Stimulated activated naive B cell treated with anti-CD40 and anti-IgM and Interleukin-4, amounts not matched to agents 10 μg/mL and 1 μg/mL and 100 μg/mL, for 72 hours (primary cell): ENCODE results near the gene HACE1.
"Not testable (repeated sequence)": the region's sequence is repeated elsewhere in the genome, so short reads cannot be mapped to it uniquely, and the experiment has no call there.

Experiments used
- ATAC-seq, 2 donors: fragments of 150-1000 bp; cut with Tn5 transposase; replicated peaks; 2 replicates each; pipeline ENCODE4 v1.10.0; 2021; ENCODE audit warnings: moderate library complexity in 1 of 2
- DNase-seq: peaks from one replicate; pipeline ENCODE4 v3.0.0; 2021
- H3K27ac Mint-ChIP-seq: one replicate; pipeline ENCODE4 v1.8.0; 2022; ENCODE audit warnings: mild to moderate bottlenecking, mixed read lengths
- H3K27me3 Mint-ChIP-seq, 2 donors: one replicate each; pipeline ENCODE4 v1.8.0; 2022; ENCODE audit warnings: mixed read lengths in 2 of 2
- H3K36me3 Mint-ChIP-seq, 2 donors: one replicate each; pipeline ENCODE4 v1.8.0; 2022; ENCODE audit warnings: mixed read lengths in 2 of 2, mild to moderate bottlenecking in 1 of 2
- H3K4me1 Mint-ChIP-seq, 2 donors: one replicate each; pipeline ENCODE4 v1.8.0; 2022; ENCODE audit warnings: mixed read lengths in 2 of 2, mild to moderate bottlenecking in 1 of 2
- H3K4me3 Mint-ChIP-seq, 2 donors: one replicate each; pipeline ENCODE4 v1.8.0; 2022; ENCODE audit warnings: mild to moderate bottlenecking in 2 of 2, mixed read lengths in 2 of 2, moderate library complexity in 1 of 2
- H3K9me3 Mint-ChIP-seq, 2 donors: one replicate each; pipeline ENCODE4 v1.8.0; 2022; ENCODE audit warnings: mixed read lengths in 2 of 2, mild to moderate bottlenecking in 1 of 2

HACE1 gene

GRCh38 chr6:104796031-104796785, 63.5 kb downstream of the HACE1 start:
- Mint-ChIP-seq H3K4me1 (peaks cover 0 to 2% of the 10 kb centered on the region in 2 donors), H3K36me3 (peaks cover 16 to 17% of the 10 kb centered on the region in 2 donors), H3K4me3 (no peak overlapping the region), H3K27ac (no peak overlapping the region), H3K27me3 (no peaks in the 10 kb centered on the region), H3K9me3 (peaks cover 0 to 2% of the 10 kb centered on the region in 2 donors)
- ATAC-seq (no peak), DNase-seq (no peak)

DNA sequence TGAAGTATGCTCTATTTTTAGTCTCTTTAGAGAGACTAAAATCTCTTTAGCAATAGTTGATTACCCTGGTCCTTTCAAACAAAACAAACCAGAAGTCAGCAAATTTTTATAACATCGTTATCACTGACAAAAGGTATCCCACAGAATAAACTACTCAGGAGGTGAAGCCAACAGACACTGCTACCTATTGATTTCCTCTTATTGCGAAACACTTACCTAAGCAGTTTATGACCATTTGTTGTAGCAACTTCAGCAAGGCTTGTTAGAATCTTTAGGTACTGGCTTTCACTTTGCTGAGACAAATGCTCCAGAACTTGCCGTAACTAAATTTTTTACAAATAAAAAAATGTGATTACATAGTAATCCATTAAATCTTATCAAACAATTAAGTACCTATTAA, 64.4 kb downstream of the HACE1 start:
- H3K9me3 Mint-ChIP-seq, result no peaks in the 10 kb centered on the region
- peaks cover 8 to 9% of the 10 kb centered on the region in 2 donors for H3K36me3 Mint-ChIP-seq
- H3K27ac Mint-ChIP-seq, result no peak overlapping the region
- peaks cover 0 to 2% of the 10 kb centered on the region in 2 donors for H3K4me1 Mint-ChIP-seq
- ATAC-seq (no peak), DNase-seq (no peak)
- no peak overlapping the region for H3K4me3 Mint-ChIP-seq
- no peaks in the 10 kb centered on the region for H3K27me3 Mint-ChIP-seq

DNA sequence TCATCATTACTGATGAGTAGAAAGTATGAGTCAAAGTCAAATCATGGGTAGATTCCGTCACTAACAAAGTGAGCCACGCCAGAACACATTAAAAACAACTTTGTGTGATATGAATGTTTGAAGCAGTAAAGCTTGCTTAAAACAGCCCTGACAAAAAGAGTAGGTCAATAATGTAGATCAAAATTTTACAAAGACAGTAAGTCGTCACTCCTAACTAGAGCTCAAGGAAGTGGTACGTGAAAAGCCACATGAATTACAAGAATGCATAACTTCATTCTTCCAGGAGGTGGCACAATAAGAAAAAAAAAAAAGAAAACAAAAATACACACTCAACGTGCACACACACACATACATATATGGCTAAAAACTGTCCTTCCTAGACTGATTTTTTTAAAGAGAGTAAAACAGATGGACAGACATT, 69.9 kb downstream of the HACE1 start:
- H3K4me3 Mint-ChIP-seq, result no peak overlapping the region
- DNase-seq (no peak), ATAC-seq (peak in 1 of 2 donors; percentile 27)
- H3K4me1 Mint-ChIP-seq, result peaks cover 2 to 5% of the 10 kb centered on the region in 2 donors
- H3K36me3 Mint-ChIP-seq, result peaks cover 11 to 19% of the 10 kb centered on the region in 2 donors
- no peaks in the 10 kb centered on the region for H3K9me3 Mint-ChIP-seq
- H3K27ac Mint-ChIP-seq, result no peak overlapping the region
- no peaks in the 10 kb centered on the region for H3K27me3 Mint-ChIP-seq

GRCh38 chr6:104788400-104788799, 71.3 kb downstream of the HACE1 start:
- Mint-ChIP-seq H3K4me1 (peaks cover 2 to 5% of the 10 kb centered on the region in 2 donors), H3K27ac (no peak overlapping the region), H3K4me3 (no peak overlapping the region), H3K27me3 (no peaks in the 10 kb centered on the region), H3K36me3 (peaks cover 12 to 22% of the 10 kb centered on the region in 2 donors), H3K9me3 (no peaks in the 10 kb centered on the region)
- no peak for DNase-seq
- ATAC-seq, result no peak

GRCh38 chr6:104787305-104787704, 72.4 kb downstream of the HACE1 start:
- Mint-ChIP-seq H3K9me3 (no peaks in the 10 kb centered on the region), H3K27ac (no peak overlapping the region)

DNA sequence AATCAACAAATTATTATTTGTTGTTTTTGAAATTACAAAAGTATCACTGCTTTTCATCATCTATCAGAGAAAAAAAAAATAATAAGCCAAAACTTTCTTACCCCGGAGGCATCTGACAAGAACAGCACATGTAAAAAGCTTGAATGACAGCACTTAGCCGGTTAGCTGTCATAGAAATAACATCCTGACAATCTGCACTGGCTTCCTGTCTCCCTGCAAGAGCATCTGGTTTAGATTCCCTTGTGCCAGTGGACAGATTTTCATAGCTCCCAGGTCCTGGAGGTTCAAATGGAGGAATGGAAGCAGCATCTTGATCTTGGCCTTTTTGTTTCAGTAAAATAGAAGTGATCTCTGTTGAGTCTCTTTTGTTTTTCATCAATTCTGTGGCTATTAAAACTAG, 74.8 kb downstream of the HACE1 start:
- no peaks in the 10 kb centered on the region for H3K27me3 Mint-ChIP-seq
- no peaks in the 10 kb centered on the region for H3K9me3 Mint-ChIP-seq
- peaks cover 0 to 4% of the 10 kb centered on the region in 2 donors for H3K4me1 Mint-ChIP-seq
- no peak overlapping the region for H3K4me3 Mint-ChIP-seq
- peaks cover 21 to 35% of the 10 kb centered on the region in 2 donors for H3K36me3 Mint-ChIP-seq
- DNase-seq (no peak), ATAC-seq (no peak)
- H3K27ac Mint-ChIP-seq, result no peak overlapping the region

More at GRCh38 chr6:104787305-104787704, 72.4 kb downstream of the HACE1 start:
- no peaks in the 10 kb centered on the region for H3K27me3 Mint-ChIP-seq
- no peak for ATAC-seq
- peaks cover 13 to 19% of the 10 kb centered on the region in 2 donors for H3K36me3 Mint-ChIP-seq
- peaks cover 2 to 5% of the 10 kb centered on the region in 2 donors for H3K4me1 Mint-ChIP-seq
- no peak overlapping the region for H3K4me3 Mint-ChIP-seq
- DNase-seq, result no peak

DNA sequence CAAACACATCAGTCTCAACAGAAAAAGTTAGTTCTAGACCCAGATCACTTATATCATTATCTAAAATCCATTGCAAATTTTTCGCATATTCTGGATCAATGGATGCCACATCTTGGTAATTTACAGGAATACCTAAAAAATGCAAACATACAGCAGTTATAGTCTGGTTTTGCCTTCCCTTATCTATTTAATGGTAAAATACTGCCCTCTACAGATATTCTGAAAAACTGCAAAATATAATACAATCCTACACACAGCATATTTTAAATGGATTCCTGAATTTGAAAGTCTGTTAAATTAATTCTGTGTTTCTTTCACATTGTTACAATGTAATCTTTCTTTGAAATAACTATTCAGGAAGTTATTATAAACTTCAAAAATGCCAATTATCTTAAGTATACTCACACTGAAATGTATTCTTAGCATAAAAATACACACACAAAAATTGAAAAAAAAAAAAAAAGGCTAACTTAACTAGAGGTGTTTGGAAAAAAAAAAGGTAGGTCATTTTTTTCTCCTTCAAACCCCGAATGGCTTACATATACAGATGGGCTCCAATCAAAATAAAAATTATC, 88.4 kb downstream of the HACE1 start:
- Mint-ChIP-seq H3K4me1 (no peaks in the 10 kb centered on the region), H3K4me3 (no peak overlapping the region), H3K36me3 (peaks cover 2 to 10% of the 10 kb centered on the region in 2 donors), H3K27ac (no peak overlapping the region), H3K9me3 (no peaks in the 10 kb centered on the region), H3K27me3 (no peaks in the 10 kb centered on the region)
- DNase-seq, result no peak
- peak; percentile 61 for ATAC-seq

DNA sequence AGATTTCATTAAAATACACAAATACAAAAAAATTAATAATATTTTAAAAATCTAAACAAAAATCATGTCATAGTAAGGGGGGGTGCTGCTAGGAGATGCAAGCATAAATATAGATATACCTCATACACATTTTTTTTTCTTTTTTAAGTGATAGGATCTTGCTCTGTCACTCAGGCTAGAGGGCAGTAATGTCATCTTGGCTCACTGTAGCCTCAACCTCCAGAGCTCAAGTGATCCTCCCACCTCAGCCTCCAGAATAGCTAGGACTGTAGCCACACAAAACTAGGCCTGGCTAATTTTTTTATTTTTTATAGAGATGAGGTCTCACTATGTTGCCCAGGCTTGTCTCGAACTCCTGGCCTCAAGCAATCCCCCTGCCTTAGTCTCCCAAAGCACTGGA, 90.8 kb downstream of the HACE1 start:
- Mint-ChIP-seq H3K4me3 (no peak overlapping the region), H3K27ac (no peak overlapping the region), H3K27me3 (no peaks in the 10 kb centered on the region), H3K36me3 (peaks cover 4 to 15% of the 10 kb centered on the region in 2 donors), H3K4me1 (peaks cover 0 to 1% of the 10 kb centered on the region in 2 donors), H3K9me3 (no peaks in the 10 kb centered on the region)
- ATAC-seq (no peak), DNase-seq (no peak)

DNA sequence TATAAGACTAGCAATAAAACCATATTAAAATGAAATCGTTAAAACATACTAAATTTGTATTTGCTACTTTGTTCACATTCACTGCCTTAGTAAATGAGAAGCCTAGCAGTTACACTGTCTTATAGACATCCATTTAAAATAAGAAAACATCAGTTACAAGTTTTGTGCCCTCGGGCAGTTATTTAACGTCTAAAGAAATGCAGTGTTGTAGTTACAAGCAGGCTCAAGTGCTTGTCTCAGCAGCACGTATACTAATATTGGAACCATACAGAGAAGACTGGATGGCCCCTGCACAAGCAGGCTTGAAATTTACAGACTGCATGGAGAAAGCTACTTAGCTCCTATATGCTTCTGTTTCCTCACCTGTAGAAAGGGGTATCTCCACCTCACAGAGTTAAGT, 93.1 kb downstream of the HACE1 start:
- H3K27me3 Mint-ChIP-seq, result no peaks in the 10 kb centered on the region
- H3K9me3 Mint-ChIP-seq, result no peaks in the 10 kb centered on the region
- H3K36me3 Mint-ChIP-seq, result peaks cover 11 to 24% of the 10 kb centered on the region in 2 donors
- DNase-seq (no peak), ATAC-seq (no peak)
- H3K27ac Mint-ChIP-seq, result no peak overlapping the region
- no peak overlapping the region for H3K4me3 Mint-ChIP-seq
- H3K4me1 Mint-ChIP-seq, result peaks cover 0 to 1% of the 10 kb centered on the region in 2 donors

- no peak overlapping the region for H3K4me3 Mint-ChIP-seq
- H3K27me3 Mint-ChIP-seq, result no peaks in the 10 kb centered on the region
- DNase-seq (no peak), ATAC-seq (no peak)
- H3K4me1 Mint-ChIP-seq, result no peaks in the 10 kb centered on the region
- peaks cover 31% of the 10 kb centered on the region in 2 donors for H3K9me3 Mint-ChIP-seq
- H3K27ac Mint-ChIP-seq, result no peak overlapping the region
- peaks cover 56 to 73% of the 10 kb centered on the region in 2 donors for H3K36me3 Mint-ChIP-seq
These were observed 104.8 kb downstream of the HACE1 start for GRCh38 chr6:104754788-104755409.

DNA sequence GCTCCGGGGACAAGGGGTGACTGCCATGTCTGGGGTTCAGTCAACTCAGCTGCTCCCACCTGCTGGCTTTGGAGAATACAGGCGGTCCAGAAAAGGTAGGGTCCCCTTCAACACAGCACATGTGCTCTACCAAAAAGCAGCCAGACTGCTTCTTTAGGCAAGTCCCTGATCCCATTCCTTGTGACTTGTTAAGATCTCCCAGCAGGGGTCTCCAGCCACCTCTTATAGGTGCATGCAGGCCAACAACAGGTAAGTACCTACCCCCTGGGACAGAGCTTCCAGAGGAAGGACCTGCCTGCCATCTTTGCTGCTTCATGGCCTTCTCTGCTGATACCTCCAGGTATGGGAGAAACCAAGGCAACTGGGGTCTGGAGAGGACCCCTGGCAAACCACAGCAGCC, 106.5 kb downstream of the HACE1 start:
- Mint-ChIP-seq H3K27me3 (no peaks in the 10 kb centered on the region), H3K27ac (no peak overlapping the region), H3K36me3 (peaks cover 42 to 56% of the 10 kb centered on the region in 2 donors), H3K9me3 (peaks cover 28% of the 10 kb centered on the region in 2 donors), H3K4me3 (no peak overlapping the region), H3K4me1 (no peaks in the 10 kb centered on the region)
- no peak for DNase-seq
- ATAC-seq, result no peak

DNA sequence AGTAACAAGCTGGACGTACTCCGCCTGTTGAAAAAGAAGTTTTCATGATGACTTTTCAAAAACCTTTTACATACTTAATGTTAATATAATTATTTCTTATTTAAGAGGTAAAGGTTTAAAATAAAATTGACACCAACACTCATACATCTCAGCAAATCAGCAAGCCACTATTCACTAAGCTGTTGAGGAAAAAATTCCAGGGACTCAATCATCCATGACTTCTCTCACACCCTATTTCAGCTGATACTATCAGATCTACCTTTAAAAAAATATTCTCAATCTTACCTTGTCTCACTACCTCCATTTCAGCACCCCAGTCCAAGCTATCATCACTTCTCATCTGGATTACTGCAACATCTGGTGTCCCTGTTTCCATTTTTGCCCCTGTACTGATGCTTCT, 109.3 kb downstream of the HACE1 start:
- DNase-seq, result no peak
- H3K4me1 Mint-ChIP-seq, result no peaks in the 10 kb centered on the region
- no peak overlapping the region for H3K27ac Mint-ChIP-seq
- peaks cover 24 to 34% of the 10 kb centered on the region in 2 donors for H3K36me3 Mint-ChIP-seq
- ATAC-seq, result no peak
- H3K9me3 Mint-ChIP-seq, result peaks cover 14% of the 10 kb centered on the region in 2 donors
- no peaks in the 10 kb centered on the region for H3K27me3 Mint-ChIP-seq
- H3K4me3 Mint-ChIP-seq, result no peak overlapping the region

DNA sequence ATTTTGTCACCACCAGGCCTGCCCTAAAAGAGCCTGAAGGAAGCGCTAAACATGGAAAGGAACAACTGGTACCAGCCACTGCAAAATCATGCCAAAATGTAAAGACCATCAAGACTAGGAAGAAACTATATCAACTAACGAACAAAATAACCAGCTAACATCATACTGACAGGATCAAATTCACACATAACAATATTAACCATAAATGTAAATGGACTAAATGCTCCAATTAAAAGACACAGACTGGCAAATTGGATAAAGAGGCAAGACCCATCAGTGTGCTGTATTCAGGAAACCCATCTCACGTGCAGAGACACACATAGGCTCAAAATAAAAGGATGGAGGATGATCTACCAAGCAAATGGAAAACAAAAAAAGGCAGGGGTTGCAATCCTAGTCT, 120.6 kb downstream of the HACE1 start:
- not testable (repeated sequence) for ATAC-seq, H3K27me3 Mint-ChIP-seq, DNase-seq, H3K9me3 Mint-ChIP-seq, H3K27ac Mint-ChIP-seq, H3K4me1 Mint-ChIP-seq, H3K4me3 Mint-ChIP-seq
- H3K36me3 Mint-ChIP-seq, result peaks cover 5 to 20% of the 10 kb centered on the region in 2 donors

DNA sequence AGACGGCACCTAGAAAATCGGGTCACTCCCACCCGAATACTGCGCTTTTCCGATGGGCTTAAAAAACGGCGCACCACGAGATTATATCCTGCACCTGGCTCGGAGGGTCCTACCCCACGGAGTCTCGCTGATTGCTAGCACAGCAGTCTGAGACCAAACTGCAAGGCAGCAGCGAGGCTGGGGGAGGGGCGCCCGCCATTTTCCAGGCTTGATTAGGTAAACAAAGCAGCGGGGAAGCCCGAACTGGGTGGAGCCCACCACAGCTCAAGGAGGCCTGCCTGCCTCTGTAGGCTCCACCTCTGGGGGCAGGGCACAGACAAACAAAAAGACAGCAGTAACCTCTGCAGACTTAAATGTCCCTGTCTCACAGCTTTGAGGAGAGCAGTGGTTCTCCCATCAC, 122.2 kb downstream of the HACE1 start:
- H3K36me3 Mint-ChIP-seq, result peaks cover 4 to 16% of the 10 kb centered on the region in 2 donors
- not testable (repeated sequence) for H3K27ac Mint-ChIP-seq, ATAC-seq, DNase-seq, H3K9me3 Mint-ChIP-seq, H3K27me3 Mint-ChIP-seq, H3K4me3 Mint-ChIP-seq, H3K4me1 Mint-ChIP-seq

- ATAC-seq, result no peak
- no peak overlapping the region for H3K4me3 Mint-ChIP-seq
- H3K9me3 Mint-ChIP-seq, result peaks cover 0 to 4% of the 10 kb centered on the region in 2 donors
- DNase-seq, result no peak
- peaks cover 6 to 22% of the 10 kb centered on the region in 2 donors for H3K36me3 Mint-ChIP-seq
- no peaks in the 10 kb centered on the region for H3K27me3 Mint-ChIP-seq
- H3K4me1 Mint-ChIP-seq, result no peaks in the 10 kb centered on the region
- no peak overlapping the region for H3K27ac Mint-ChIP-seq
These were observed 123.2 kb downstream of the HACE1 start for GRCh38 chr6:104736545-104736944.
